GM06990 (cell line): ENCODE measurements around the gene NIPAL3.
"Not testable (repeated sequence)": the region's sequence is repeated elsewhere in the genome, so short reads cannot be mapped to it uniquely, and the experiment has no call there.

Source experiments
- DNase-seq: peaks from one replicate; pipeline ENCODE4 v3.0.0-alpha.2; 2011; ENCODE audit not compliant: insufficient read length; ENCODE audit errors: extremely low read depth
- H3K27me3 ChIP-seq: replicated peaks from 2 replicates; pipeline ENCODE4 v1.6.0; 2011; ENCODE audit warnings: low read length; ENCODE audit not compliant: control insufficient read depth, insufficient read depth
- H3K36me3 ChIP-seq: 2 replicates; pipeline ENCODE4 v1.5.1; 2011; ENCODE audit warnings: low read length; ENCODE audit not compliant: control insufficient read depth, insufficient read depth
- H3K4me3 ChIP-seq: replicated peaks from 2 replicates; pipeline ENCODE4 v1.5.1; 2011; ENCODE audit warnings: low read depth, mild to moderate bottlenecking, control low read depth, low read length
- TF ChIP-seq, protein P1 (sequence below): IDR thresholded peaks from 2 replicates; pipeline ENCODE4 v1.5.1; 2011; ENCODE audit warnings: low read length, control low read depth, mild to moderate bottlenecking, inconsistent platforms; ENCODE audit not compliant: insufficient read depth, poor library complexity, severe bottlenecking

The NIPAL3 gene

DNA sequence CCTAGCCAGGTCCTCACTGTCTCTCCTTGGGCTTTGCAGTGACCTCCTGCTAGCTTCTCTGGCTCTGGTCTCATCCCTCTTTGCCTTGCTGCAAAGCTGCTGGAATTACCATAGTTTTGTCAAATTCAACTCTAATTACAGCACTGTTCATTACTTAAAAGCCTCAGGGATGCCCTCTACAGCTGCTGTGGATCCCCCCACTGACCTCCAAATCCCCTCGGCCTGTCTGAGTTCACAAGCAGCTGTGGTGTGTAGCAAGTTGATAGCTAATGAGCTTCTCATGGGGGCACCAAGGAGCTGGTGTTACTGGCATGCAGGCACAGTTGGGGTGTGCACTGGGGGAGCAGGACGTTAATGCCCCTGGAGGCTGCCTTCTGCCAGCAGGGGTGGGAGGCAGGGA is 24.8 kb downstream of the NIPAL3 start:
- Histone ChIP-seq H3K27me3 (no peaks in the 10 kb centered on the region), H3K4me3 (no peak overlapping the region), H3K36me3 (peaks cover 3% of the 10 kb centered on the region; the same call in 1 of the 2 replicates)
- no peak for DNase-seq
- TF ChIP-seq, protein P1, sequence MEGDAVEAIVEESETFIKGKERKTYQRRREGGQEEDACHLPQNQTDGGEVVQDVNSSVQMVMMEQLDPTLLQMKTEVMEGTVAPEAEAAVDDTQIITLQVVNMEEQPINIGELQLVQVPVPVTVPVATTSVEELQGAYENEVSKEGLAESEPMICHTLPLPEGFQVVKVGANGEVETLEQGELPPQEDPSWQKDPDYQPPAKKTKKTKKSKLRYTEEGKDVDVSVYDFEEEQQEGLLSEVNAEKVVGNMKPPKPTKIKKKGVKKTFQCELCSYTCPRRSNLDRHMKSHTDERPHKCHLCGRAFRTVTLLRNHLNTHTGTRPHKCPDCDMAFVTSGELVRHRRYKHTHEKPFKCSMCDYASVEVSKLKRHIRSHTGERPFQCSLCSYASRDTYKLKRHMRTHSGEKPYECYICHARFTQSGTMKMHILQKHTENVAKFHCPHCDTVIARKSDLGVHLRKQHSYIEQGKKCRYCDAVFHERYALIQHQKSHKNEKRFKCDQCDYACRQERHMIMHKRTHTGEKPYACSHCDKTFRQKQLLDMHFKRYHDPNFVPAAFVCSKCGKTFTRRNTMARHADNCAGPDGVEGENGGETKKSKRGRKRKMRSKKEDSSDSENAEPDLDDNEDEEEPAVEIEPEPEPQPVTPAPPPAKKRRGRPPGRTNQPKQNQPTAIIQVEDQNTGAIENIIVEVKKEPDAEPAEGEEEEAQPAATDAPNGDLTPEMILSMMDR = no peak

DNA sequence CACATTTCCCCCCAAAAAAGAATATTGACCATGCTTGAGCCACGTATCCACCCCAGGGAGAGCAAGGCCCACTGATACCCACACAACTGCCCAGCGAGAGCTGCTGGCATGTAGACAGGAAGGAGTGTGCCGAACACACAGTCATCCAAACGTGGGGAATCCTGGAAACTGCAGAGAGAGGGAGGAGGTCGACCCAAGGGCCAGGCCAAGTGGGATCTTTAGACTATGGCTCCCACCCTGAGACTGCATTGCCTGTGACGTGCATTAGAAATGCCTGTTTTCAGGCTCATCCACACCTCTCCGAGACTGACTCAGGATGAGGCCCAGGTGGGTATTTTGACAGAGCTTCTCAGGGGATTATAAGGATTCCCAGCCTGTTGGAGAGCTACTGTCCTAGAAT is 25.9 kb downstream of the NIPAL3 start:
- TF ChIP-seq, protein P1 = no peak
- H3K27me3 ChIP-seq = no peaks in the 10 kb centered on the region
- no peak overlapping the region for H3K4me3 ChIP-seq
- DNase-seq = no peak
- H3K36me3 ChIP-seq = peaks cover 3% of the 10 kb centered on the region; the same call in 1 of the 2 replicates

DNA sequence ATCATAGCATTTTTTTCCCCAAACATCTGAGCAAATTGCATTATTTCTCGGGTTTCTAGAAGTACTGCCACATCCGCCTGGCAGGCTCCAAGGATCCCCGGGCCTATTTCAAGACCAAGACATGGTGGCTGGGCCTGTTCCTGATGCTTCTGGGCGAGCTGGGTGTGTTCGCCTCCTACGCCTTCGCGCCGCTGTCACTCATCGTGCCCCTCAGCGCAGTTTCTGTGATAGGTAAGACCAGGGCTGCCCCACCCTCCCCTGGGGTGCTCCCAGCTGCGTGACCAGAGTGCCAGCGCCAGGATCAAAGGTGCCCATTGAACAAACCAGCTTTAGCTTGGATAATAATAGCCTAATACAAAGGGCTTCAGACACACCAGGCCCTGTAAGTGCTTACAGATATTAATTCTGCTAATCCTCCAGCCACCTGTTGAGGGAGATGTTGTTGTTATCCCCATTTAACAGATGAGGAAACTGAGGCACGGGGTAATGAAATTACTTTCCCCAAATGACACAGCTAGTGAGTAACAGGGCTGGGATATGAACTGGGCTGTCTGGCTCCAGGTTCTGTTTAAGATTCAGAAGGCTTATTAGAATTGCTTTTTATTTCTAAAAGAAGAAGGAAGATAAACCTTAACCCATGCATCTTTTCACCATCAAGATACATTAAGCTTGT is 26.5 kb downstream of the NIPAL3 start:
- no peak overlapping the region for H3K4me3 ChIP-seq
- H3K36me3 ChIP-seq = peaks cover 3% of the 10 kb centered on the region; the same call in 1 of the 2 replicates
- no peak for DNase-seq
- TF ChIP-seq, protein P1 = no peak
- no peaks in the 10 kb centered on the region for H3K27me3 ChIP-seq

DNA sequence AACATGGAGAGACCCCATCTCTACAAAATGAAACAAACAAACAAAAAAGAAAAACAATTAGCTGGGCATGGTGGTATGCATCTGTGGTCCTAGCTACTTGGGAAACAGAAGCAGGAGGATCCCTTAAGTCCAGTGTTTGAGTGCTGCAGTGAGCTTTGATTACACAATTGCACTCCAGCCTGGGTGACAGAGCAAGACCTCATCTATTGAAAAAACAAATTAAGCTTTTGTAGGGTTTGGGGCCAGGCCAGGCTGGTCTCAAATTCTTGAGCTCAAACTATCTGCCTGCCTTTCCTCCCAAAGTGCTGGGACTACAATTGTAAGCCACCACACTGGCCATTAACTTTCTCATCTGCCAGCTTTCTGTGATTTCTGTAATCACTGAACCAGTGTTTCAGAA is 27.2 kb downstream of the NIPAL3 start:
- TF ChIP-seq, protein P1 = no peak
- H3K4me3 ChIP-seq = no peak overlapping the region
- no peaks in the 10 kb centered on the region for H3K27me3 ChIP-seq
- H3K36me3 ChIP-seq = peaks cover 3% of the 10 kb centered on the region; the same call in 1 of the 2 replicates
- no peak for DNase-seq

DNA sequence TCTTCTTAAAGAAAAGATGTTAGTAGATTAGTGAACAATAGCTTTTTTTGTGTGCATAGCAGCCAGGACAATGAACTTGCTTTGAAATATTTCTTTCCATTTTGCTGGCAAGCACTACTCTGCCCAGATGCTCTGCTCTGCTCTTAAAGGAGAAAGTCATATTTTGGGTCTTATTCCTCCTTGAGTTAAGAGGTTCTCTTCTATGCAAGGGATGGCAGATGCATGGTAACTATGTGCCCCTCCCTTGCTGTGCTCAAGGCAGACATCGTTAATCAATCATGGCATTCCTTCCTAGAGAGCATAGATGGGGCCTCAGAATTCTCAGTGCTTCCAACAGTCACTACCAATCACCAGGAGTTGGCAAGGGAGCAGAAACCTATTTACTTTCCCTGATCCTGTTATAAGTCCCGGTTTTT is 27.6 kb downstream of the NIPAL3 start:
- Histone ChIP-seq H3K4me3 (no peak overlapping the region), H3K27me3 (no peaks in the 10 kb centered on the region), H3K36me3 (peaks cover 3% of the 10 kb centered on the region; the same call in 1 of the 2 replicates)
- TF ChIP-seq, protein P1 = no peak
- DNase-seq = no peak

DNA sequence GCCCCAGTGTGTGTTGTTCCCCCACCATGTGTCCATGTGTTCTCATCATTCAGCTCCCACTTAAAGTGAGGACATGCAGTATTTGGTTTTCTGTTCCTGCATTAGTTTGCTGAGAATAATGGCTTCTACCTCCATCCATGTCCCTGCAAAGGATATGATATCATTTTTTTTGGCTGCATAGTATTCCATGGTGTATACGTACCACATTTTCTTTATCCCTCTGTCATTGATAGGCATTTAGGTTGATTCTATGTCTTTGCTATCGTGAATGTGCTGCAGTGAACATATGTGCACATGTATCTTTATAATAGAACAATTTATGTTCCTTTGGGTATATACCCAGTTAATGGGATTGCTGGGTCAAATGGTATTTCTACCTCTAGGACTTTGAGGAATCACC is 30.8 kb downstream of the NIPAL3 start:
- not testable (repeated sequence) for H3K36me3 ChIP-seq, H3K4me3 ChIP-seq, H3K27me3 ChIP-seq, DNase-seq
